ENCODE measurements around the gene MLX. TPM values are rescaled to one million over a fixed set of nuclear protein-coding genes. Genes with fewer than 3 reads are reported as not detected.

The MLX gene
- total and polyA plus RNA-seq, 7 donors = 45.2 to 108 (median 67.9) TPM

GRCh38 chr17:42579794-42580551 is 13.1 kb downstream of the MLX start:
- Histone ChIP-seq H3K9me3 (no peaks in the 10 kb centered on the region), H3K4me1 (peaks cover 11% of the 10 kb centered on the region), H3K36me3 (ENCODE audit: insufficient read depth in 1 of 2, low read depth in 1 of 2) (peaks cover 6 to 63% of the 10 kb centered on the region in 2 donors), H3K27ac (no peak overlapping the region), H3K27me3 (ENCODE audit: insufficient read depth in 3 of 3, low read length in 2 of 3) (no peaks in the 10 kb centered on the region), H3K4me3 (no peak overlapping the region)
- DNase-seq = no peak
- WGBS, 3 donors = 44 to 49% (median 46%) methylated on average over 2 of the region's 2 CpGs
- no peak for ATAC-seq
- TF ChIP-seq CTCF (IDR thresholded peaks at IDR 0.05) = no peak
- intact Hi-C loops (cut with DNase I) = loop anchor here (5.0 kb wide), 2 partner anchors 97 to 182 kb away; partner anchors contain the start of genes RAMP2 (in 2 of the 2) and PLEKHH3 (in 1 of the 2)

- peaks cover 14 to 76% of the 10 kb centered on the region in 2 donors for H3K36me3 ChIP-seq (ENCODE audit: insufficient read depth in 1 of 2, low read depth in 1 of 2)
- no peak for TF ChIP-seq CTCF (IDR thresholded peaks at IDR 0.05)
- no peak overlapping the region for H3K4me3 ChIP-seq
- ATAC-seq (no peak), DNase-seq (no peak)
- no peaks in the 10 kb centered on the region for H3K27me3 ChIP-seq (ENCODE audit: insufficient read depth in 3 of 3, low read length in 2 of 3)
- no peaks in the 10 kb centered on the region for H3K9me3 ChIP-seq
- 80 to 83% (median 81%) methylated on average over 10 of the region's 10 CpGs for WGBS, 3 donors
- H3K4me1 ChIP-seq = peaks cover 11% of the 10 kb centered on the region
- intact Hi-C loops (cut with DNase I) = loop anchor here in 1 of 2 donors (5.0 kb wide), 1 partner anchor 180 kb away; the partner anchor contains the start of gene RAMP2
- H3K27ac ChIP-seq = no peak overlapping the region
Observed at GRCh38 chr17:42581744-42582270, 14.9 kb downstream of the MLX start.

GRCh38 chr17:42584880-42585279 is 18.0 kb downstream of the MLX start:
- no peak for ATAC-seq
- H3K4me1 ChIP-seq = no peaks in the 10 kb centered on the region
- H3K4me3 ChIP-seq = no peak overlapping the region
- TF ChIP-seq CTCF (IDR thresholded peaks at IDR 0.05) = no peak
- H3K36me3 ChIP-seq (ENCODE audit: insufficient read depth in 1 of 2, low read depth in 1 of 2) = peaks cover 18 to 100% of the 10 kb centered on the region in 2 donors
- WGBS, 3 donors = 75 to 82% (median 77%) methylated on average over 9 of the region's 9 CpGs
- H3K9me3 ChIP-seq = no peaks in the 10 kb centered on the region
- H3K27me3 ChIP-seq (ENCODE audit: insufficient read depth in 3 of 3, low read length in 2 of 3) = no peaks in the 10 kb centered on the region
- peak overlapping the region; percentile 27 for H3K27ac ChIP-seq
- intact Hi-C loops (cut with DNase I) = loop anchor here in 1 of 2 donors (5.0 kb wide), 1 partner anchor 177 kb away; the partner anchor contains the start of gene RAMP2
- DNase-seq = no peak

GRCh38 chr17:42585353-42585752 is 18.5 kb downstream of the MLX start:
- TF ChIP-seq CTCF (IDR thresholded peaks at IDR 0.05) = no peak
- peaks cover 20 to 100% of the 10 kb centered on the region in 2 donors for H3K36me3 ChIP-seq (ENCODE audit: insufficient read depth in 1 of 2, low read depth in 1 of 2)
- H3K27ac ChIP-seq = peak overlapping the region; percentile 27
- no peaks in the 10 kb centered on the region for H3K9me3 ChIP-seq
- no peak overlapping the region for H3K4me3 ChIP-seq
- no peak for DNase-seq
- no peaks in the 10 kb centered on the region for H3K27me3 ChIP-seq (ENCODE audit: insufficient read depth in 3 of 3, low read length in 2 of 3)
- intact Hi-C loops (cut with DNase I) = no loop called here
- H3K4me1 ChIP-seq = no peaks in the 10 kb centered on the region
- 31 to 68% (median 40%) methylated on average over 1 of the region's 1 CpG for WGBS, 3 donors
- peak in 1 of 4 donors; percentile 28 for ATAC-seq
